Bronchial epithelial cell (primary cell): ENCODE results near the gene RNF130. TPM values are rescaled to one million over a fixed set of nuclear protein-coding genes. Genes with fewer than 3 reads are reported as not detected.

Source experiments
- DNase-seq: peaks from one replicate; pipeline ENCODE4 v3.0.0-alpha.2; 2010; ENCODE audit warnings: low read depth
- FAIRE-seq: peaks from 2 replicates; lab custom pipeline; 2011; peaks lifted over from hg19 to GRCh38; lab: Jason Lieb, UNC
- H3K27me3 ChIP-seq: 2 replicates; pipeline ENCODE4 v1.5.1; 2011; ENCODE audit warnings: low read length; ENCODE audit not compliant: control insufficient read depth, insufficient read depth
- H3K36me3 ChIP-seq: 2 replicates; pipeline ENCODE4 v1.5.1; 2011; ENCODE audit warnings: low read length; ENCODE audit not compliant: control insufficient read depth, insufficient read depth
- H3K4me3 ChIP-seq: 2 replicates; pipeline ENCODE4 v1.5.1; 2011; ENCODE audit warnings: mild to moderate bottlenecking, low read depth, low read length, control low read depth
- total RNA-seq: library from RNA; depleted of rRNA; stranded (reverse); fragments of >200 nt; gene quantifications from 2 replicates; pipeline ENCODE4 v1.2.1, GENCODE V29; 2014
- TF ChIP-seq, protein P1 (sequence below): IDR thresholded peaks from 2 replicates; pipeline ENCODE4 v1.5.1; 2011; ENCODE audit warnings: mild to moderate bottlenecking, moderate library complexity, low read length, control low read depth, inconsistent platforms; ENCODE audit not compliant: insufficient read depth, severe bottlenecking

RNF130 gene
- total RNA-seq, 1 donor from 2014 or later = 16.8 TPM

DNA sequence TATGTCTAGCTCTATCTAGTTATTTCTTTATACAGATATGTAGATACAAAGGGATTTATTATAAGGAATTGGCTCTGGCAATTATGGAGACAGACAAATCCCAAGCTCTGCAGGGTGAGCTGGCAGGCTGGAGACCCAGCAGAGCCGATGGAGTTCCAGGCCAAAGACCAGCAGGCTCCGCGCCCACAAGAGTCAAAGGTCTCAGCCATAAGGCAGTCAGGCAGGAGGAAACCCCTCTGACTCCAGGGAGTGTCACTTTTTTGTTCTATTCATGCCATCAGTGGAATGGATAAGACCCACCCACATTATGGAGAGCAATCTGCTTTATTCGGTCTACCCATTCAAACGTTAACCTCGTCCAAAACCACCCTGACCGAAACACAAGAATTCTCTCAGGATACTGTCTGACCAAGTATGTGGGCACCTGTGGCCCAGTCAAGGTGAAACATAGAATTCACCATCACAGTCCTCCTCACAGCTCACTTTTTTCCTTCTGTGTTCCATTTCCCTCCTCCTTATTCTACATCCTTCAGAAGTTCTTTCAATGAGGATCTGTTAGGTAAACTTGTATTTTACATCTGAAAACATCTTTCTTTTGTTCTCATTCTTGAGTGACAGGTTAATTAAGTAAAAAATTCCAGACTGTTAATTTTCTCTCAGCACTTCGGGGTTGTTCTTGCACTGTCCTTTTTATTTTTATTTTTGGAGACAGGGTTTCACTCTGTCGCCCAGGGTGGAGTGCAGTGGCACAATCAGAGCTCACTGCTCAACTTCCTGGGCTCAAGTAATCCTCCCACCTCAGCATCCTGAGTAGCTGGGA is 21.2 kb downstream of the RNF130 start:
- Histone ChIP-seq H3K36me3 (no peaks in the 10 kb centered on the region), H3K27me3 (no peaks in the 10 kb centered on the region), H3K4me3 (no peak overlapping the region)
- TF ChIP-seq, protein P1, sequence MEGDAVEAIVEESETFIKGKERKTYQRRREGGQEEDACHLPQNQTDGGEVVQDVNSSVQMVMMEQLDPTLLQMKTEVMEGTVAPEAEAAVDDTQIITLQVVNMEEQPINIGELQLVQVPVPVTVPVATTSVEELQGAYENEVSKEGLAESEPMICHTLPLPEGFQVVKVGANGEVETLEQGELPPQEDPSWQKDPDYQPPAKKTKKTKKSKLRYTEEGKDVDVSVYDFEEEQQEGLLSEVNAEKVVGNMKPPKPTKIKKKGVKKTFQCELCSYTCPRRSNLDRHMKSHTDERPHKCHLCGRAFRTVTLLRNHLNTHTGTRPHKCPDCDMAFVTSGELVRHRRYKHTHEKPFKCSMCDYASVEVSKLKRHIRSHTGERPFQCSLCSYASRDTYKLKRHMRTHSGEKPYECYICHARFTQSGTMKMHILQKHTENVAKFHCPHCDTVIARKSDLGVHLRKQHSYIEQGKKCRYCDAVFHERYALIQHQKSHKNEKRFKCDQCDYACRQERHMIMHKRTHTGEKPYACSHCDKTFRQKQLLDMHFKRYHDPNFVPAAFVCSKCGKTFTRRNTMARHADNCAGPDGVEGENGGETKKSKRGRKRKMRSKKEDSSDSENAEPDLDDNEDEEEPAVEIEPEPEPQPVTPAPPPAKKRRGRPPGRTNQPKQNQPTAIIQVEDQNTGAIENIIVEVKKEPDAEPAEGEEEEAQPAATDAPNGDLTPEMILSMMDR = no peak
- FAIRE-seq = no peak
- no peak for DNase-seq

DNA sequence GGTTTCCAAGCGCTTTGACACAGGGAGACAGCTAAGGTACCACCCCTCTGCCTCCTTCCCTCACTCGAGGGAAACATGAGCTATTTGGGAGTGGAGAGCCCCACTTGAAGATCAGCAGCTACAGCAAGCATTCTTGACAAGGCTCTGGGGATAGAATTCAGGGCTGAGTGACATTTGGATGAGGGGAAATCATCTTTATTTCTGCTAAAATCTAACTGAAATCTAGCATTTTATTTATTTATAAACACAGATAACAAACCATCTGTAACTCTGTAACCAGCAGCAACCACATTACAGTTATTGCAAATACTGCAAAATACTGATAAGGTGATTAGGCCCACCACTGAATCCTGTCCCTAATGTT is 22.4 kb downstream of the RNF130 start:
- DNase-seq (no peak), FAIRE-seq (no peak)
- TF ChIP-seq, protein P1 = no peak
- Histone ChIP-seq H3K4me3 (no peak overlapping the region), H3K27me3 (no peaks in the 10 kb centered on the region), H3K36me3 (no peaks in the 10 kb centered on the region)

- no peak for DNase-seq
- H3K36me3 ChIP-seq = no peaks in the 10 kb centered on the region
- H3K27me3 ChIP-seq = no peaks in the 10 kb centered on the region
- no peak overlapping the region for H3K4me3 ChIP-seq
- FAIRE-seq = no peak
- TF ChIP-seq, protein P1 = no peak
Observed at GRCh38 chr5:180047667-180048066, 23.9 kb downstream of the RNF130 start.

GRCh38 chr5:180046656-180047055 is 24.9 kb downstream of the RNF130 start:
- TF ChIP-seq, protein P1 = no peak
- FAIRE-seq = no peak
- no peak overlapping the region for H3K4me3 ChIP-seq
- H3K27me3 ChIP-seq = no peaks in the 10 kb centered on the region
- DNase-seq = no peak
- no peaks in the 10 kb centered on the region for H3K36me3 ChIP-seq

- FAIRE-seq (no peak), DNase-seq (no peak)
- Histone ChIP-seq H3K27me3 (no peaks in the 10 kb centered on the region), H3K4me3 (no peak overlapping the region), H3K36me3 (no peaks in the 10 kb centered on the region)
- TF ChIP-seq, protein P1 = no peak
Observed at GRCh38 chr5:180045889-180046499, 25.6 kb downstream of the RNF130 start.
